ENCODE measurements around the gene C5orf47. TPM values are rescaled to one million over a fixed set of nuclear protein-coding genes. Genes with fewer than 3 reads are reported as not detected.

Gene C5orf47, protein sequence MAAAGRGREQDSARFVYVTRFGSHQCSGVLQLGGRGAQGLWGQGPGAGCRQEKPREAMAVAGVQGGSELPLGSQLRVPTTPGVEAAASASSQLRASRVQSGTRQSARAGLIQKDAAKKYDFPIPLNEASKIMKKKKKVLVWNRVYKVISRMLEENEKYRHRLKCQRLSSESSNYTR
- not detected for total RNA-seq

DNA sequence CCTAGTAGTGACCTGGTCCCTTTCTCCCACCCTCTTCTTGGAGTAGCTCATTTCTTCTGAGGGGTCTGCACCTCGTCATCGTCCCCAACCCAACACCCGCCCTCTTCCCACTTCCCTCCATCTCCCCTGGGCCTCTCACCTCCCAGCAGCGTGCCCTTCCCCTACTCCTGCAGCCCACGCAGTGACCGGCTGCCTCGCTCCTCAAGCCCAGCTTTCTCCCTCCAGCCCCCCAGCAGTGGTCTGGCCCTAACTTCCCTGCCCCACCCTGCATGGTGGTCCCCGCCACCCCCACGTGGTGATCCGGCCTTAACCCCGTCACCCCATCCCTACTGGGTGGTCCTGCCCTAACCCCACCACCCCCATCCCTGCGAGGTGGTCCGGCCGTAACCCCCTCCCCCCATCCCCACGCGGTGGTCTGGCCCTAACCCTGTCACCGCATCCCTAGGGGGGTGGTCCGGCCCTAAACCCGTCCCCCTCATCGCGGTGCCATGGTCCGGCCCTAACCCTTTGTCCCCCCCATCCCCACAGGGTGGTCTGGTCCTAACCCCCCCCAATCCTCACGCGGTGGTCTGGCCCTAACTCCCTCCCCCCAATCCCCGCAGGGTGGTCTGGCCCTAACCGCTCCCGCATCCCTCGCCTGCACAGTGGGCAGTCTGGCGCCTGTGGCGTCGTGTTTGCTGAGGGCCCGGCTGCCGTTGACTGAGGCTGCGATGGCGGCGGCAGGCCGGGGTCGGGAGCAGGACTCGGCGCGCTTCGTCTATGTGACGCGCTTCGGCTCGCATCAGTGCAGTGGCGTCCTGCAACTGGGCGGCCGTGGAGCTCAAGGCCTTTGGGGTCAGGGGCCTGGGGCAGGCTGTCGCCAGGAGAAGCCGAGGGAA, at the start of gene C5orf47:
C5orf47 (plus strand) TSS at position 617 of the 878 bp plus-strand sequence; CDS start at position 711, 94 bp downstream.
- TF ChIP-seq, protein P1, sequence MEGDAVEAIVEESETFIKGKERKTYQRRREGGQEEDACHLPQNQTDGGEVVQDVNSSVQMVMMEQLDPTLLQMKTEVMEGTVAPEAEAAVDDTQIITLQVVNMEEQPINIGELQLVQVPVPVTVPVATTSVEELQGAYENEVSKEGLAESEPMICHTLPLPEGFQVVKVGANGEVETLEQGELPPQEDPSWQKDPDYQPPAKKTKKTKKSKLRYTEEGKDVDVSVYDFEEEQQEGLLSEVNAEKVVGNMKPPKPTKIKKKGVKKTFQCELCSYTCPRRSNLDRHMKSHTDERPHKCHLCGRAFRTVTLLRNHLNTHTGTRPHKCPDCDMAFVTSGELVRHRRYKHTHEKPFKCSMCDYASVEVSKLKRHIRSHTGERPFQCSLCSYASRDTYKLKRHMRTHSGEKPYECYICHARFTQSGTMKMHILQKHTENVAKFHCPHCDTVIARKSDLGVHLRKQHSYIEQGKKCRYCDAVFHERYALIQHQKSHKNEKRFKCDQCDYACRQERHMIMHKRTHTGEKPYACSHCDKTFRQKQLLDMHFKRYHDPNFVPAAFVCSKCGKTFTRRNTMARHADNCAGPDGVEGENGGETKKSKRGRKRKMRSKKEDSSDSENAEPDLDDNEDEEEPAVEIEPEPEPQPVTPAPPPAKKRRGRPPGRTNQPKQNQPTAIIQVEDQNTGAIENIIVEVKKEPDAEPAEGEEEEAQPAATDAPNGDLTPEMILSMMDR (IDR thresholded peaks at IDR 0.05), result no peak
- no peak for TF ChIP-seq POLR2AphosphoS5 (IDR thresholded peaks at IDR 0.05)
- TF ChIP-seq POLR2A (IDR thresholded peaks at IDR 0.05), result no peak
- Histone ChIP-seq H3K9me3 (peaks cover 0 to 6% of the 10 kb centered on the region in 2 donors), H3K4me3 (no peak within 1 kb of the TSS), H3K27ac (no peak within 1 kb of the TSS), H3K27me3 (no peaks in the 10 kb centered on the region), H3K36me3 (no peaks in the 10 kb centered on the region), H3K4me1 (no peaks in the 10 kb centered on the region)
- intact Hi-C loops (cut with DNase I; ENCODE audit: low total_unique reads), result loop anchor here (5.0 kb wide), 1 partner anchor 204 kb away; no protein-coding TSS in a partner anchor
- no peak for DNase-seq (ENCODE audit: low spot score in 2 of 2)

DNA sequence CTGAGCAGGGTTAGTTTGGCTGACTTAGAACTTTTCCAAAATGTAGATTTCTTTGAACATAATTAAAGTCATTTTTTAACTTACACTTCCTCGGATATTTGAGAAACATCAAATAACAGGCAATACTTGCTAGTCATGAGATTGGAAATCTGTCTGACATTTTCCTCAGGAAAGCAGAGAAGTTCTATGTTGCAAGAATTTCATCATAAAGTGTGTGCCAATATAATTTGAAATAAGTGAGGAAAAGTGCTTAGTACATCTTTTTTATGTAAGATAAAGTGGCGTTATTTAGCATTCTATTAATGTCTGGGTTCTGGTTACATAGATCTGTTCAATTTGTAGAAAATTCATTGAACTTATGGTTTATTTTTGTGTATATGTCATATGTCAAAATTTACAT, 48.7 kb upstream of the C5orf47 start:
- Histone ChIP-seq H3K4me1 (no peaks in the 10 kb centered on the region), H3K36me3 (no peaks in the 10 kb centered on the region), H3K27ac (no peak overlapping the region), H3K9me3 (no peaks in the 10 kb centered on the region), H3K4me3 (no peak overlapping the region), H3K27me3 (no peaks in the 10 kb centered on the region)
- no peak for DNase-seq (ENCODE audit: low spot score in 2 of 2)
- intact Hi-C loops (cut with DNase I; ENCODE audit: low total_unique reads), result no loop called here
- TF ChIP-seq, protein P1 (IDR thresholded peaks at IDR 0.05), result no peak
- TF ChIP-seq POLR2A (IDR thresholded peaks at IDR 0.05) (no peak), POLR2AphosphoS5 (IDR thresholded peaks at IDR 0.05) (no peak)

DNA sequence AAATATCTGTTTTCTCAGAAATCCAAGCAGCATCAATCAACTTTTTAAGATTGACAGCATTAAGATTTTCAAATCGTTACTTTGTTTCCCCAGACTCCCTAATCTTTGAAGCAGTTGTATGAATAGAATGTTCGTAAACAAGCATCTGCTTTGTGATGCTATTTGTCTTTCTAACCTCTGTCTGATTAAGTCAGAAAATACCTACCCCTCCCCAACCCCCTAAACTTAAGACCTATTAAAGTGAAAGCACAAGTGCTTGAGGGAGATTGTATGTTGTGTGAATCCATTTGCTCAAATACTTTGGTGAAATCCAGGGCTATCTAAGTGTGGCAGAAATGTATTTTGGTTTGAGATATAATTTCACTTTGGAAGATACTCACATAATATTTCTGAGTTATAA, 47.9 kb upstream of the C5orf47 start:
- DNase-seq (ENCODE audit: low spot score in 2 of 2), result no peak
- intact Hi-C loops (cut with DNase I; ENCODE audit: low total_unique reads), result no loop called here
- Histone ChIP-seq H3K9me3 (no peaks in the 10 kb centered on the region), H3K27me3 (no peaks in the 10 kb centered on the region), H3K36me3 (peaks cover 5% of the 10 kb centered on the region), H3K4me1 (no peaks in the 10 kb centered on the region), H3K27ac (peak overlapping the region; percentile 68 to 78), H3K4me3 (no peak overlapping the region)
- TF ChIP-seq POLR2AphosphoS5 (IDR thresholded peaks at IDR 0.05), result no peak
- no peak for TF ChIP-seq POLR2A (IDR thresholded peaks at IDR 0.05)

DNA sequence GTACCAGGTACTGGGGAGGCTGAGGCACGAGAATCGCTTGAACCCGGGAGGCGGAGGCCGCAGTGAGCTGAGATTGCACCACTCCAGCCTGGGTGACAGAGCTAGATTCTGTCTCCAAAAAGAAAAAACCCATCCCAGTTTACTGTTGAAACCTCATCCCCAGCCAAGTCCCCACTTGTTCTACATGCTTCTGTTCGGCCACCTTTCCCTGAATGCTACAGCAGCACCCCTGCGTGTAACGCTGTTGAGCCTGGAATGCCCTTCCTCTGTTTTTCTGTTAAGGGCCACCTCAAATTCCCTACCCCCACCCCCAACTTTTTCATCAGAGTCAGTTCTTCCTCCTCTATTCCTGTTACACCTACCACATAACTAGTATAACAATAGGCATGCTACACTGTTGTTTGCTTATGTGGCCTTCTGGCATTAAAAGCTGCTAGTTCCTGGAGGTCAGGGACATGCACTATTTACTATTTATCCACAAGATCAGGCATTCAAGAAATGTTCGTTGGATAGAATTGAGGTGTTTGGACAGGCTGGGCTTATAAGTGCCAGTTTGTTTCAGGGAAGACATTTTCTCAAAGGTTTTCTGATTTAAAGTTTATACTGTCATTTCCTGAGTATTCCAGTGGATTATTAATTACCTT, 47.1 kb upstream of the C5orf47 start:
- Histone ChIP-seq H3K27me3 (no peaks in the 10 kb centered on the region), H3K4me3 (no peak overlapping the region), H3K4me1 (no peaks in the 10 kb centered on the region), H3K36me3 (peaks cover 5% of the 10 kb centered on the region), H3K9me3 (no peaks in the 10 kb centered on the region), H3K27ac (peak overlapping the region; percentile 68 to 78)
- DNase-seq (ENCODE audit: low spot score in 2 of 2), result no peak
- TF ChIP-seq POLR2AphosphoS5 (IDR thresholded peaks at IDR 0.05) (no peak), POLR2A (IDR thresholded peaks at IDR 0.05) (no peak)
- TF ChIP-seq, protein P1 (IDR thresholded peaks at IDR 0.05), result no peak
- intact Hi-C loops (cut with DNase I; ENCODE audit: low total_unique reads), result loop anchor here (1.0 kb wide), 1 partner anchor 15 kb away; no protein-coding TSS in a partner anchor

DNA sequence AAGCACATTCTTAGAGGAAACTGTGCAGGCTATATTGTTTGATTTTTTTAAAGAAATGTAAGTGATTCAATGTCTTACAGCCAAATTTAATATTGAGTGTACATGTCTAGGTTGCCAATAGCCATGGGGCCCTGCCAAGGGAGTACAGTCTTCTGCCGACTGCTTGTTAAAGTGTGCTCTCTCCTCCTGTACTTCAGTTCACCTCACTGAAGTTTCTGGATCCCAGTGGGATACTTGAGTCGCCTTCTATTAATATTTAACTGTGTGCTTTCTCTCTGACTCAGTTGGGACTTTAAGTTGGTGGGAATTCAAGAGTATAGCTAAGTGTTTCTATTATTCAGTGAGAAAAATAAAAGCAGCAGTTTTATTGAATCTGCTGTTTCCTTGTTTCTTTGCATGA, 44.5 kb upstream of the C5orf47 start:
- peaks cover 5% of the 10 kb centered on the region for H3K36me3 ChIP-seq
- TF ChIP-seq POLR2AphosphoS5 (IDR thresholded peaks at IDR 0.05), result no peak
- TF ChIP-seq, protein P1 (IDR thresholded peaks at IDR 0.05), result no peak
- no peak for TF ChIP-seq POLR2A (IDR thresholded peaks at IDR 0.05)
- H3K4me1 ChIP-seq, result no peaks in the 10 kb centered on the region
- H3K27ac ChIP-seq, result no peak overlapping the region
- no peaks in the 10 kb centered on the region for H3K27me3 ChIP-seq
- no peak overlapping the region for H3K4me3 ChIP-seq
- H3K9me3 ChIP-seq, result no peaks in the 10 kb centered on the region
- intact Hi-C loops (cut with DNase I; ENCODE audit: low total_unique reads), result no loop called here
- DNase-seq (ENCODE audit: low spot score in 2 of 2), result no peak

Measured in breast epithelium (tissue), 4 donors.